GM21825 (cell line): ENCODE data around the gene RNF166.

Experiments used
- ATAC-seq: cut with Tn5 transposase; IDR thresholded peaks from one replicate; pipeline ENCODE4 v1.9.1; 2021; ENCODE audit warnings: mild to moderate bottlenecking, moderate library complexity; ENCODE audit not compliant: unreplicated experiment

RNF166 gene

GRCh38 chr16:88694221-88695087, 11.8 kb downstream of the RNF166 start:
- ATAC-seq: no peak

GRCh38 chr16:88693420-88694177, 12.6 kb downstream of the RNF166 start:
- no peak for ATAC-seq

DNA sequence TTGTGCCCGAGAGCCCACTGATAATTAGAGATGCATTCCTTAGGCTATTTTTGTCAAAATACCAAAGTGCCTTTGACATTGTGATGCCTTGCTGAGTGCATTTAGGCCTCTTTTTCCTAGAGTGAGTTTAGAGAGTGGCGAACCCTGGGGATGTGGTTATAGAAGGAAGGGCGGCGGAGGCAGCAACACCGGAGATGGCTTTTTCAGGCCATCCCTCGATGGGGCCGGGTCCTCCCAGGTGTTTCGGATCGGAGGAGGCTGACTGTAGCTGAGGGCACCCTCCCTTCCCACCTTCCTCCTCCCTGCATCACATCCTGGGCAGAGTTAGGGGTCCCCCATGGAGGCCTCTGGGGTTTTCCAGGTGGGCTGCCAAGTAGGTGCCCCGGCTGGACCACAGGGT, 13.3 kb downstream of the RNF166 start:
- no peak for ATAC-seq

- ATAC-seq: no peak
Observed at GRCh38 chr16:88691924-88692560, 14.2 kb downstream of the RNF166 start.

GRCh38 chr16:88691129-88691813, 14.9 kb downstream of the RNF166 start:
- ATAC-seq: no peak

DNA sequence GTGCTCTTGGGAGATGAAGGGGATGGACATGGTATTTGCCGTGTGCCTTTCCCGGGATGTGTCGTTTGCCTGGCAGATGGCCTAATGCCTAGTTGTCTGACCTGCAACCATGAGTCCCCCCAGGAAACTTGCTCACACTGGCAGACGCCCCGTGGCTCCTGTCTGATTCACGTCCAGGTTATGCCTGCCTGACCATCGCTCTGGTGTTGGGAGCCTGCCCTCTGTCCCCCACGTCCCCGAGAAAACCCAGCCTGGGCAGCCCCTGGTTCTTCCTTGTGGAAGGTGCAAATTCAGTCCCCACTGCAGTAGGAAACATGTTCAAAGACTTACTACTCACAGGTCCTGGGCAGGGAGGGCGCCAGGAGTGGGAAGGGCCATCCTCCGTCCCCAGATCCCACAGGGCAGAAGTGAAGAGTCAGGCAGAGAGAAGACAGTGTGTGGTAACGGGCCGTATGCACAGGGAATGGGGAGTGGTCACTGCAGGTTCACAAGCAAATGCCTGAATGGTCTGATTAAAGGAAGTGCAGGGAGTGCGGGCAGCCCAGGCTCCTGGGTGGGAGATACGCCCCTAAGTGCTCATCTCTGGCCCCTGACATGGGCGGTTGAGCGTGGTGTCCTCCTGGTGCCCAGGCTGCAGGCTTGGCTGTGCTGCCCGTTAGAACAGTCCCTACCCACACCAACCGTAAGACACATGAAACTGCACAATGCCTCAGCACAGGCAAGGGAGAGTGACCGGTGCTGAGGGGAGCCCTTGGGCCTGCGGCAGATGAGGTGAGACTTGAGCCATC, 15.7 kb downstream of the RNF166 start:
- ATAC-seq: no peak

DNA sequence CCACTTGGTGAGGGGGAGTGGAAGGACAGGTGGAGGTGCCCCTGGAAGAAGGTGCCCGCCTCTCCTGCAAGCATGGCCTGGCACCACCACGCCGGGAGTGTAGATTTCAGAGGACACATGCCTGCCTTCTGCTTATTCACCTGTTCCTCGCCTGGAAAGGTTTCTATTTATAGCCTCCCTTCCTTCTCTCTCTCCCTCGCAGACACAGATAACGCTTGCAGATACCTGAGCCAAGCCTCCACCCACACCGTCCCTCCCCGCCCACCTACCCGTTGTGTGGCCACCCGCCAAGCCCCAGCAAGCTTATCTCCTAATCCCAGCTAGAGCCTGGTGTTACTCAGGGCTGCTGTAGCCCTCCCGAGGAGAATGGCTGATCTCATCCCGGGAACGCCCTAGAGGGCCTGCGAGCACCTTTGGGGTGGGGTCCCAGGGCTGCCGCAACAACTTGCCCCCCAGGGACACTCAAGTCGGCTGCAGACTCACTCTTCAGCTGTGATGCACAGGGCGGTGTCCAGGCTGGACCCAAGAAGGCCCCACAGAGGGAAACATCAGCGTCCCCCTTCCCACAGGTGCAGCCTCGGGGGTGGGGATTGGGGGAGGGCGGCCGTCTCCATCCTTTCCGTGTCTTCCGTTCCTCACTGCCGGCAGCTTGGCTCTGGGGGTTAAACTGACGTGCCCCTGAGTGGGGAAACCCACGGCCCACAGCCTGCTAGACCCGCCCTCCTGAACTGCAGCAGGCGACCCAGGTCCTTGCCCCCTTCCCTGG, 18.0 kb downstream of the RNF166 start:
- ATAC-seq: no peak

GRCh38 chr16:88687676-88688012, 18.6 kb downstream of the RNF166 start:
- no peak for ATAC-seq

GRCh38 chr16:88687254-88687576, 19.0 kb downstream of the RNF166 start:
- ATAC-seq: no peak

- peak; percentile 65 for ATAC-seq
Observed at GRCh38 chr16:88686439-88687253, 19.6 kb downstream of the RNF166 start, which contains the start of gene SNAI3. Gene SNAI3, minus strand, starts transcription at chr16:88686507. Its CDS starts 101 bp downstream, at chr16:88686406.

GRCh38 chr16:88686062-88686438, 20.2 kb downstream of the RNF166 start:
- peak; percentile 5 for ATAC-seq

DNA sequence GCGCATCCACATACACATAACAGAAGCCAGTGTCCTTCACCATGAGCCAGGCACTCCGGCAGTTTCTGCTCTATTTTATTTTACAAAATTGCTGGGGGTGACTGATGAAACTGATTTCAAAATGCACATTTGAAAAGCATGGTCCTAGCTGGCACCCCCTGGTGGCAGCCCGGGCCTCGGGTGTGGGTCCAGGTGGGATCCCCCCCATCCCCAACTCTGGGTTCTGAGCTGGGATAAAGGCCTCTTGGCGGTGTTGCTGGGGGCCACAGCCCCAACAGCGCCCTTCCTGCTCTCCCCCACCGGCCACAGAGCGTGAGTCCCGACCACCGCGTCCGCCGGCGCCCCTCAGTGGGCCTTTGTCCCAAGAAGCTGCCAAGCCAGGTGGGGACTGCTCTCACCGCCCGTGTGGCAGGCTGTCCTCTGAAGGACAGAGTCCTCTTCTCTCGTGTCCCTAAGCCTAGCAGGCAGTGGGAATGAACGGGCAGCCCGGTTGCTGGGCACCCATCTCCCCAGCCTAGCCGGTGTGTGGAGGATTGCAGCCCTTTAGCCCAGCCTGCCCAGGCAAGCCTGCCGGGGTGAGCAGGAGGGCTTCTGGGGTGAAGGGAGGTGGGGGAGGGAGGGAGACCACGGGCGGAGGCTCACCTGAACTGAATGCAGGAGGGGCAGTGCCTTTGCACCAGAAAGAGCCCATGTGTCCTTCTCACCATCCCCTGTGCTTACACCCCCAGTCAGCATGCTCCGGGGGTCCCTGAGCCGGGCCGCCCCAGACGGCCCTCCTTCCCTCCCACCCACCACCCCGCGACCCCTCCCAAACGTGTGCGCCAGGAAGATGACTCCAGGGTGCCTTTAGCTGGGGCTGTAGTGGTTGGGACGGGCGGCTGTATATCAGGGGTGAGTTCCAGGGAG, 20.8 kb downstream of the RNF166 start:
- ATAC-seq: no peak

DNA sequence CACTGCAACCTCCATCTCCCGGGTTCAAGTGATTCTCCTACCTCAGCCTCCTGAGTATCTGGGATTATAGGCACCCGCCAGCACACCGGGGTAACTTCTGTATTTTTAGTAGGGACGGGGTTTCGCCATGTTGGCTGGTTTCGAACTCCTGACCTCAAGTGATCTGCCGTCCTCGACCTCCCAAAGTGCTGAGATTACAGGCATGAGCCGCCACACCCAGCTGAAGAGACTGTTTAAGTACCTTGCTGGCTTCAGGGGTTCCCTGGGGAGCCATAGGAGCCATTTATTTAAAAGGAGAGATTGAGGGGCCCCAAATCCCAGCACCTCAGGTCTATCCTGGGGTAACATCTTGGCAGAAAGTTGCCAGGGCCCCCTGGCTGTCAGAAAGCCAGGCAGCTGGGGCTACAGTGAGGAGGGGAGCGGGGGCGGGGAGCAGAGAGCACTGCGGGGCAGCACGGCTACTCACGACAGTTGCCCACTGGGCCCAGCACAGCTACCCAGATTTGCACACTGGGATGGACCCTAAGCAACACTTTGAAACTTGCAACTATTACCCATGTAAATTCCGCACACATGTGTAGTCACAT, 21.5 kb downstream of the RNF166 start:
- no peak for ATAC-seq

- peak; percentile 66 for ATAC-seq
Observed at GRCh38 chr16:88681709-88682451, 24.3 kb downstream of the RNF166 start.

GRCh38 chr16:88681084-88681680, 25.0 kb downstream of the RNF166 start:
- ATAC-seq: peak; percentile 2

DNA sequence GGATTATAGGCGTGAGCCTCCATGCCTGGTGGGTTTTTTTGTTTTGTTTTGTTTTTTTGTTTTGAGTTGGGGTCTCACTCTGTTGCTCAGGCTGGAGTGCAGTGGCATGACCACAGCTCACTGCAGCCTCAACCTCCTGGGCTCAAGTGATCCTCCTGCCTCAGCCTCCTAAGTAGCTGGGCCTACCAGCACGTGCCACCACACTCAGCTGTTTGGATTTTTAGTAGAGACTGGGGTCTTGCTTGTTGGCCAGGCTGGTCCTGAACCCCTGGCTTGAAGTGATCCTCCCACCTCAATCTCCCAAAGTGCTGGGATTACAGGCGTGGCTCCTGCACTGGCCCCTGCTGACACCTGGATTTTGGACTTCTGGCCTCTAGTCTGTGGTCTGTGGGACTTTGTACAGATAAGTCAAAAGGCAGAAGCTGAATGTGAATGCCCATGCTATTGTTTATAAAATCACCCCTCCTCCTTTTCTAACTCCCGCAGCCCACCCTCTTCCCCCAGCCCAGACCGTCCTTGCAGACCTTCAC, 25.6 kb downstream of the RNF166 start:
- no peak for ATAC-seq
